HCT116 (cell line): Measurements from ENCODE around the gene PGBD5. TPM values are rescaled to one million over a fixed set of nuclear protein-coding genes. Genes with fewer than 3 reads are reported as not detected.

ENCODE experiments used
- ATAC-seq: fragments of 200-7000 bp; cut with Tn5 transposase; 2 replicates; pipeline ENCODE4 v1.9.1; 2020; ENCODE audit warnings: mild to moderate bottlenecking, moderate library complexity
- BruUV-seq: library from RNA; stranded (reverse); fragments of 400-500 nt; replicated peaks from 2 replicates; lab custom pipeline; 2021; lab: Mats Ljungman, UMichigan
- CTCF ChIA-PET: fragments of 300-600 bp; sonication (Branson Sonifier 250); formaldehyde crosslinking; loops from one replicate; lab custom pipeline; 2021; ENCODE audit warnings: antibody characterized with exemption; lab: Charles Lee
- POLR2A ChIA-PET: fragments of 300-600, 350-600 bp; sonication (Branson Sonifier 250); formaldehyde crosslinking; loops from one replicate; lab custom pipeline; 2021; ENCODE audit warnings: antibody characterized with exemption; lab: Charles Lee
- RAD21 ChIA-PET, 2 experiments: fragments of 300-600 bp; sonication (Branson Sonifier 250); formaldehyde crosslinking; loops; one replicate each; lab custom pipeline; 2023; ENCODE audit warnings: low total read pairs in 2 of 2; ENCODE audit not compliant: uncharacterized antibody in 2 of 2, unreplicated experiment in 2 of 2, low non-redundant PET in 1 of 2; lab: Charles Lee
- DNase-seq: peaks from one replicate; pipeline ENCODE4 v3.0.0-alpha.2; 2010; ENCODE audit warnings: low read depth, low spot score
- H2AFZ ChIP-seq: fragments of 200-600 bp; shearing (Covaris generic), sonication (generic); 2 replicates; pipeline ENCODE4 v1.6.1; 2017; ENCODE audit warnings: low read depth, mixed run types, mixed read lengths, antibody characterized with exemption, low read length; ENCODE audit not compliant: poor library complexity, severe bottlenecking
- H3K27ac ChIP-seq: 2 replicates; pipeline ENCODE4 v1.5.1; 2012; ENCODE audit warnings: low read depth, low read length
- H3K27me3 ChIP-seq: fragments of 200-600 bp; sonication (generic); 2 replicates; pipeline ENCODE4 v1.6.1; 2016; ENCODE audit warnings: mixed run types, low read length, mixed read lengths; ENCODE audit not compliant: insufficient read depth
- H3K36me3 ChIP-seq, 2 experiments: fragments of 200-500 bp in 1 of 2; fragments of 200-600 bp in 1 of 2; sonication (Bioruptor generic) in 1 of 2; sonication (generic) in 1 of 2; 2 replicates each; pipeline versions ENCODE4 v1.5.1 to v1.6.1; 2014 to 2016; ENCODE audit warnings: low read length in 2 of 2, inconsistent platforms in 1 of 2, mixed read lengths in 1 of 2, mixed run types in 1 of 2; ENCODE audit not compliant: insufficient read depth in 2 of 2, control insufficient read depth in 1 of 2
- H3K4me1 ChIP-seq, 2 experiments: fragments of 200-600 bp in 1 of 2; sonication (generic) in 1 of 2; 2 replicates each; pipeline versions ENCODE4 v1.5.1 to v1.6.1; 2012 to 2017; ENCODE audit warnings: low read length in 2 of 2, inconsistent platforms in 1 of 2, mild to moderate bottlenecking in 1 of 2, mixed read lengths in 1 of 2, mixed run types in 1 of 2, moderate library complexity in 1 of 2; ENCODE audit not compliant: insufficient read depth in 2 of 2, control insufficient read depth in 1 of 2
- H3K4me2 ChIP-seq: fragments of 200-600 bp; sonication (generic); 2 replicates; pipeline ENCODE4 v1.6.1; 2017; ENCODE audit warnings: mixed run types, low read length, mixed read lengths
- H3K4me3 ChIP-seq, 2 experiments: fragments of 200-600 bp in 1 of 2; sonication (generic) in 1 of 2; replicated peaks in 1 of 2; 2 replicates each; pipeline ENCODE4 v1.5.1; 2011 to 2016; ENCODE audit warnings: low read length in 2 of 2, control low read depth in 1 of 2, low read depth in 1 of 2, mild to moderate bottlenecking in 1 of 2, mixed read lengths in 1 of 2, mixed run types in 1 of 2
- H3K79me2 ChIP-seq: fragments of 200-600 bp; sonication (generic); 2 replicates; pipeline ENCODE4 v1.6.1; 2017; ENCODE audit warnings: mild to moderate bottlenecking, mixed run types, low read length, moderate library complexity, mixed read lengths; ENCODE audit not compliant: insufficient read depth
- H3K9ac ChIP-seq: fragments of 200-600 bp; sonication (generic); 2 replicates; pipeline ENCODE4 v1.6.1; 2016; ENCODE audit warnings: low read length, mixed read lengths
- H3K9me2 ChIP-seq: fragments of 200-600 bp; sonication (generic), shearing (Covaris generic); 2 replicates; pipeline ENCODE4 v1.6.1; 2017; ENCODE audit warnings: mixed run types, mild to moderate bottlenecking, moderate library complexity; ENCODE audit not compliant: insufficient read depth
- H3K9me3 ChIP-seq, 2 experiments: fragments of 200-500 bp in 1 of 2; fragments of 200-600 bp in 1 of 2; sonication (Bioruptor generic) in 1 of 2; sonication (generic) in 1 of 2; 2 replicates each; pipeline ENCODE4 v1.6.1; 2014 to 2017; ENCODE audit warnings: low read length in 2 of 2, mixed read lengths in 2 of 2, inconsistent platforms in 1 of 2, low read depth in 1 of 2, mild to moderate bottlenecking in 1 of 2, mixed run types in 1 of 2, moderate library complexity in 1 of 2; ENCODE audit not compliant: control insufficient read depth in 1 of 2, insufficient read depth in 1 of 2
- H4K20me1 ChIP-seq: fragments of 200-600 bp; sonication (generic), shearing (Covaris generic); 2 replicates; pipeline ENCODE4 v1.6.1; 2017; ENCODE audit warnings: mixed run types, mild to moderate bottlenecking, moderate library complexity; ENCODE audit not compliant: insufficient read depth
- CEBPB ChIP-seq: IDR thresholded peaks from 2 replicates; pipeline ENCODE4 v1.6.1; 2012; ENCODE audit warnings: low read depth
- FOSL1 ChIP-seq: IDR thresholded peaks from 2 replicates; pipeline ENCODE4 v1.6.1; 2012; ENCODE audit warnings: low read depth
- REST ChIP-seq: IDR thresholded peaks from 2 replicates; pipeline ENCODE4 v1.6.1; 2012; ENCODE audit warnings: low read depth
- intact Hi-C: fragments of 100-400 bp; cut with micrococcal nuclease; formaldehyde crosslinking; loops from 2 replicates; pipeline ENCODE4 v1.10.0; 2022
- total RNA-seq: library from RNA; stranded (reverse); gene quantifications from one replicate; pipeline ENCODE4 v1.2.1, GENCODE V29; 2021; ENCODE audit not compliant: unreplicated experiment

Gene PGBD5
- total RNA-seq, 1 experiment from 2014 or later = 0.27 TPM

GRCh38 chr1:230300322-230301301 is 125.5 kb downstream of the PGBD5 start:
- ChIA-PET RAD21 (no interaction called here), POLR2A (no interaction called here), CTCF (no interaction called here)
- TF ChIP-seq FOSL1 (no peak), CEBPB (no peak)
- Histone ChIP-seq H3K79me2 (no peaks in the 10 kb centered on the region), H3K27me3 (no peaks in the 10 kb centered on the region), H3K4me1 (peaks cover 0 to 6% of the 10 kb centered on the region in 2 experiments; a peak in 1 of 4 replicates), H4K20me1 (no peaks in the 10 kb centered on the region), H2AFZ (no peak overlapping the region), H3K9ac (no peak overlapping the region), H3K9me2 (no peaks in the 10 kb centered on the region), H3K27ac (no peak overlapping the region), H3K4me3 (no peak overlapping the region), H3K4me2 (no peak overlapping the region), H3K36me3 (no peaks in the 10 kb centered on the region), H3K9me3 (no peaks in the 10 kb centered on the region)
- DNase-seq (no peak), ATAC-seq (no peak)
- intact Hi-C loops = no loop called here
- no TSS peak for BruUV-seq

GRCh38 chr1:230299191-230300006 is 126.7 kb downstream of the PGBD5 start:
- H3K9me2 ChIP-seq = no peaks in the 10 kb centered on the region
- no peak for TF ChIP-seq REST
- no peak overlapping the region for H2AFZ ChIP-seq
- intact Hi-C loops = no loop called here
- DNase-seq = no peak
- H3K9me3 ChIP-seq = no peaks in the 10 kb centered on the region
- H3K79me2 ChIP-seq = no peaks in the 10 kb centered on the region
- H3K36me3 ChIP-seq = no peaks in the 10 kb centered on the region
- ChIA-PET POLR2A (no interaction called here), RAD21 (no interaction called here), CTCF (no interaction called here)
- H3K27me3 ChIP-seq = peaks cover 6% of the 10 kb centered on the region; the same call in 1 of the 2 replicates
- H3K4me2 ChIP-seq = no peak overlapping the region
- no peak overlapping the region for H3K27ac ChIP-seq
- no peak overlapping the region for H3K4me3 ChIP-seq
- no peak for ATAC-seq
- H3K9ac ChIP-seq = no peak overlapping the region
- H3K4me1 ChIP-seq = peaks cover 0 to 6% of the 10 kb centered on the region in 2 experiments; a peak in 1 of 4 replicates
- BruUV-seq = no TSS peak
- H4K20me1 ChIP-seq = no peaks in the 10 kb centered on the region
